IMR-90 (cell line): Measurements from ENCODE around the gene MYL10. TPM values are rescaled to one million over a fixed set of nuclear protein-coding genes. Genes with fewer than 3 reads are reported as not detected.

ENCODE experiments used
- ATAC-seq: fragments of 200-7000 bp; cut with Tn5 transposase; 2 replicates; pipeline ENCODE4 v1.9.1; 2020; ENCODE audit warnings: low read depth, mild to moderate bottlenecking, moderate library complexity
- BruUV-seq: library from RNA; stranded (reverse); fragments of 400-500 nt; replicated peaks from 2 replicates; lab custom pipeline; 2021; lab: Mats Ljungman, UMichigan
- CTCF ChIA-PET: fragments of 300-600 bp; formaldehyde crosslinking; extraction: SDS; loops from one replicate; lab custom pipeline; 2021; ENCODE audit warnings: antibody characterized with exemption; lab: Yijun Ruan, JAX
- POLR2A ChIA-PET: fragments of 300-600 bp; sonication (Branson Sonifier 250); formaldehyde crosslinking; loops from one replicate; lab custom pipeline; 2022; ENCODE audit warnings: antibody characterized with exemption; ENCODE audit not compliant: unreplicated experiment; lab: Charles Lee
- DNase-seq: peaks from one replicate; pipeline ENCODE4 v3.0.0; 2013
- H2AFZ ChIP-seq: replicated peaks from 2 replicates; pipeline ENCODE3; 2013; ENCODE audit warnings: low read length, mild to moderate bottlenecking; ENCODE audit not compliant: poor library complexity
- H2AK5ac ChIP-seq: 2 replicates; pipeline ENCODE4 v1.6.1; 2013; ENCODE audit warnings: low read depth, low read length, inconsistent platforms
- H2AK9ac ChIP-seq: replicated peaks from 2 replicates; pipeline ENCODE3; 2013; ENCODE audit warnings: mild to moderate bottlenecking, low read depth, low read length, moderate library complexity; ENCODE audit not compliant: poor library complexity
- H2BK120ac ChIP-seq: 2 replicates; pipeline ENCODE4 v1.6.1; 2013; ENCODE audit warnings: low read depth, low read length, inconsistent platforms
- H2BK15ac ChIP-seq: 3 replicates; pipeline ENCODE4 v1.6.1; 2013; ENCODE audit warnings: low read depth, low read length, inconsistent platforms
- H2BK20ac ChIP-seq: 2 replicates; pipeline ENCODE4 v1.6.1; 2013; ENCODE audit warnings: low read depth, mild to moderate bottlenecking, inconsistent platforms, low read length, moderate library complexity
- H2BK5ac ChIP-seq: 2 replicates; pipeline ENCODE4 v1.6.1; 2013; ENCODE audit warnings: mild to moderate bottlenecking, low read depth, low read length, inconsistent platforms; ENCODE audit not compliant: poor library complexity, severe bottlenecking
- H3K14ac ChIP-seq: replicated peaks from 2 replicates; pipeline ENCODE4 v1.6.1; 2013; ENCODE audit warnings: low read depth, low read length, inconsistent platforms
- H3K18ac ChIP-seq: 2 replicates; pipeline ENCODE4 v1.6.1; 2013; ENCODE audit warnings: low read depth, low read length, control low read depth
- H3K23ac ChIP-seq: 2 replicates; pipeline ENCODE4 v1.6.1; 2013; ENCODE audit warnings: low read depth, low read length, inconsistent platforms
- H3K27ac ChIP-seq: 2 replicates; pipeline ENCODE4 v1.5.1; 2013; ENCODE audit warnings: mild to moderate bottlenecking, control low read depth, low read length; ENCODE audit not compliant: insufficient read depth
- H3K27me3 ChIP-seq: 2 replicates; pipeline ENCODE4 v1.6.1; 2013; ENCODE audit warnings: low read length; ENCODE audit not compliant: control insufficient read depth, insufficient read depth
- H3K36me3 ChIP-seq: 2 replicates; pipeline ENCODE4 v1.6.1; 2013; ENCODE audit warnings: low read length, mixed read lengths; ENCODE audit not compliant: control insufficient read depth, insufficient read depth
- H3K4ac ChIP-seq: 2 replicates; pipeline ENCODE4 v1.6.1; 2013; ENCODE audit warnings: low read depth, low read length, inconsistent platforms
- H3K4me1 ChIP-seq: 2 replicates; pipeline ENCODE4 v1.6.1; 2013; ENCODE audit warnings: low read length, mixed read lengths; ENCODE audit not compliant: control insufficient read depth, insufficient read depth
- H3K4me2 ChIP-seq: 2 replicates; pipeline ENCODE4 v1.6.1; 2013; ENCODE audit warnings: low read depth, mild to moderate bottlenecking, control low read depth, low read length, moderate library complexity
- H3K4me3 ChIP-seq: 2 replicates; pipeline ENCODE4 v1.5.1; 2013; ENCODE audit warnings: low read depth, mild to moderate bottlenecking, control low read depth, low read length, moderate library complexity; ENCODE audit not compliant: insufficient read depth
- H3K56ac ChIP-seq: 2 replicates; pipeline ENCODE4 v1.6.1; 2013; ENCODE audit warnings: low read length, inconsistent platforms; ENCODE audit not compliant: insufficient read depth; ENCODE audit errors: extremely low read depth
- H3K79me1 ChIP-seq, 2 experiments: 2 replicates each; pipeline ENCODE4 v1.6.1; 2013; ENCODE audit warnings: low read length in 2 of 2, inconsistent platforms in 1 of 2, low read depth in 1 of 2
- H3K9ac ChIP-seq: 2 replicates; pipeline ENCODE4 v1.6.1; 2013; ENCODE audit warnings: low read depth, low read length, control low read depth
- H3K9me1 ChIP-seq: 2 replicates; pipeline ENCODE4 v1.6.1; 2013; ENCODE audit warnings: low read length, inconsistent platforms; ENCODE audit not compliant: insufficient read depth
- H3K9me3 ChIP-seq: 2 replicates; pipeline ENCODE4 v1.6.1; 2013; ENCODE audit warnings: low read length; ENCODE audit not compliant: control insufficient read depth, insufficient read depth
- H4K20me1 ChIP-seq: 2 replicates; pipeline ENCODE4 v1.6.1; 2013; ENCODE audit warnings: low read length, inconsistent platforms; ENCODE audit not compliant: insufficient read depth
- H4K5ac ChIP-seq: 2 replicates; pipeline ENCODE4 v1.6.1; 2013; ENCODE audit warnings: mild to moderate bottlenecking, low read depth, low read length, control low read depth
- H4K8ac ChIP-seq, 2 experiments: 2 replicates each; pipeline ENCODE4 v1.6.1; 2013; ENCODE audit warnings: low read depth in 2 of 2, low read length in 2 of 2, control low read depth in 1 of 2, inconsistent platforms in 1 of 2
- H4K91ac ChIP-seq: 2 replicates; pipeline ENCODE4 v1.6.1; 2013; ENCODE audit warnings: low read depth, low read length, inconsistent platforms; ENCODE audit not compliant: insufficient read depth
- CEBPB ChIP-seq: IDR thresholded peaks from 2 replicates; pipeline ENCODE4 v1.6.1; 2012; ENCODE audit warnings: low read depth, low read length, improper control_type of control experiment
- MAFK ChIP-seq: IDR thresholded peaks from 2 replicates; pipeline ENCODE4 v1.6.1; 2012; ENCODE audit warnings: low read depth, low read length, improper control_type of control experiment
- POLR2A ChIP-seq: IDR thresholded peaks from 2 replicates; pipeline ENCODE4 v1.6.1; 2012; ENCODE audit warnings: mild to moderate bottlenecking, low read depth, low read length
- SMC3 ChIP-seq: fragments of 150-350 bp; IDR thresholded peaks from 2 replicates; pipeline ENCODE4 v1.6.1; 2016; ENCODE audit warnings: low read depth, mild to moderate bottlenecking, antibody characterized with exemption, low read length, moderate library complexity
- WGBS, 2 experiments: methylation state at CpG; one replicate each; pipeline versions ENCODE4 v1.1.5 to v1.1.7; 2013; ENCODE audit warnings: missing lambda C conversion rate in 2 of 2; ENCODE audit not compliant: insufficient read length in 1 of 2; ENCODE audit errors: extremely low coverage in 2 of 2; 5-methylcytosine and 5-hydroxymethylcytosine counted together
- dilution Hi-C: fragments of 300-500 bp; cut with HindIII; formaldehyde crosslinking; loops from one replicate; pipeline ENCODE4 v1.14.3; 2018; ENCODE audit warnings: low sequenced_read_pairs; ENCODE audit not compliant: unreplicated experiment
- in situ Hi-C: fragments of 300-500 bp; cut with MboI; formaldehyde crosslinking; loops from 3 replicates; pipeline ENCODE4 v1.14.3; 2019; ENCODE audit warnings: low sequenced_read_pairs, inconsistent platforms, mixed read lengths
- intact Hi-C: fragments of 100-400 bp; cut with micrococcal nuclease; formaldehyde crosslinking; loops from 2 replicates; pipeline ENCODE4 v1.10.0; 2022
- polyA plus RNA-seq, 3 experiments: library from polyadenylated mRNA; depleted of rRNA; stranded (reverse); fragments of >200 nt; gene quantifications; 2 replicates each; pipeline ENCODE4 v1.2.3, GENCODE V29; 2012; ENCODE audit warnings: low replicate concordance in 1 of 3
- total RNA-seq: library from RNA; depleted of rRNA; stranded (reverse); fragments of >200 nt; gene quantifications from 2 replicates; pipeline ENCODE4 v1.2.3, GENCODE V29; 2012

Gene MYL10
- total and polyA plus RNA-seq, 2 of the 4 experiments (the other 2 are of a cell fraction): not detected

GRCh38 chr7:101620991-101621390, 8.1 kb downstream of the MYL10 start:
- Histone ChIP-seq H4K8ac (no peak overlapping the region), H3K4me1 (no peaks in the 10 kb centered on the region), H2AK9ac (no peak overlapping the region), H4K20me1 (no peaks in the 10 kb centered on the region; the same call in 1 of the 2 replicates), H3K9ac (no peak overlapping the region), H3K14ac (no peak overlapping the region), H2AFZ (no peak overlapping the region), H2BK120ac (no peak overlapping the region), H3K56ac (no peak overlapping the region), H2AK5ac (no peak overlapping the region), H3K18ac (no peak overlapping the region), H3K9me1 (no peaks in the 10 kb centered on the region), H3K4me3 (no peak overlapping the region), H4K91ac (no peak overlapping the region), H2BK15ac (no peak overlapping the region), H3K27ac (no peak overlapping the region), H2BK20ac (no peak overlapping the region), H3K4ac (no peak overlapping the region), H2BK5ac (no peak overlapping the region), H4K5ac (no peak overlapping the region), H3K4me2 (no peak overlapping the region), H3K36me3 (no peaks in the 10 kb centered on the region), H3K79me1 (no peaks in the 10 kb centered on the region), H3K27me3 (peaks cover 41% of the 10 kb centered on the region), H3K23ac (no peak overlapping the region), H3K9me3 (no peaks in the 10 kb centered on the region)
- ATAC-seq (no peak), DNase-seq (no peak)
- intact Hi-C loops: no loop called here
- CTCF ChIA-PET: no interaction called here
- POLR2A ChIA-PET: no interaction called here
- in situ Hi-C loops: no loop called here
- dilution Hi-C loops: no loop called here
- WGBS, 2 experiments: no CpG with 5 or more reads among the region's 10 CpGs
- no TSS peak for BruUV-seq
- TF ChIP-seq MAFK: no peak
- TF ChIP-seq POLR2A: no peak
- TF ChIP-seq CEBPB: no peak
- TF ChIP-seq SMC3: no peak
